K562 (cell line): Measurements from ENCODE around the gene FAM169A. TPM values are rescaled to one million over a fixed set of nuclear protein-coding genes. Genes with fewer than 3 reads are reported as not detected.

Experiments
- ATAC-seq: fragments of 200-7000 bp; cut with Tn5 transposase; 3 replicates; pipeline ENCODE4 v1.9.1; 2020; ENCODE audit warnings: moderate library complexity
- BruUV-seq: library from RNA; stranded (reverse); fragments of 400-500 nt; replicated peaks from 2 replicates; lab custom pipeline; 2021; lab: Mats Ljungman, UMichigan
- CTCF ChIA-PET: fragments of 300-600 bp; formaldehyde crosslinking; extraction: SDS; loops from one replicate; lab custom pipeline; 2021; ENCODE audit warnings: low intra/inter-chr PET ratio; lab: Yijun Ruan, JAX
- POLR2A ChIA-PET: fragments of 300-600, 350-650 bp; sonication (Branson Sonifier 250); formaldehyde crosslinking; extraction: SDS; loops from one replicate; lab custom pipeline; 2021; ENCODE audit warnings: antibody characterized with exemption, inconsistent platforms; lab: Yijun Ruan, JAX
- DNase-seq, 4 experiments: peaks; one replicate each; pipeline versions ENCODE4 v3.0.0 to v3.0.0-alpha.2; 2011 to 2018; ENCODE audit warnings: low spot score in 3 of 4, mixed read lengths in 3 of 4; ENCODE audit errors: extremely low read depth in 1 of 4
- FAIRE-seq: peaks from 2 replicates; lab custom pipeline; 2011; peaks lifted over from hg19 to GRCh38; lab: Jason Lieb, UNC
- H2AFZ ChIP-seq: 2 replicates; pipeline ENCODE4 v1.6.0; 2011; ENCODE audit warnings: low read depth, low read length, control low read depth, inconsistent platforms
- H3K27ac ChIP-seq: fragments of 200-600 bp; 3 replicates; pipeline ENCODE4 v1.8.0; 2011; ENCODE audit warnings: low read depth, mild to moderate bottlenecking, control low read depth, inconsistent platforms, low read length, moderate library complexity, mixed read lengths; ENCODE audit errors: extremely low read depth
- H3K27me3 ChIP-seq, 2 experiments: fragments of 300-600 bp in 1 of 2; 2 replicates in 1 of 2; 3 replicates in 1 of 2; pipeline versions ENCODE4 v1.6.0 to v1.8.0; 2011; ENCODE audit warnings: inconsistent platforms in 2 of 2, low read length in 2 of 2, mild to moderate bottlenecking in 1 of 2, mixed read lengths in 1 of 2, moderate library complexity in 1 of 2; ENCODE audit not compliant: control insufficient read depth in 2 of 2, insufficient read depth in 2 of 2
- H3K36me3 ChIP-seq: fragments of 300-600 bp; 3 replicates; pipeline ENCODE4 v1.8.0; 2011; ENCODE audit warnings: mild to moderate bottlenecking, low read length, inconsistent platforms; ENCODE audit not compliant: control insufficient read depth, insufficient read depth
- H3K4me1 ChIP-seq, 2 experiments: fragments of 200-600 bp in 1 of 2; replicated peaks in 1 of 2; 2 replicates in 1 of 2; 3 replicates in 1 of 2; pipeline versions ENCODE4 v1.5.1 to v1.8.0; 2011; ENCODE audit warnings: inconsistent platforms in 2 of 2, low read length in 2 of 2, mild to moderate bottlenecking in 1 of 2, mixed read lengths in 1 of 2, moderate library complexity in 1 of 2; ENCODE audit not compliant: control insufficient read depth in 2 of 2, insufficient read depth in 2 of 2
- H3K4me2 ChIP-seq: 2 replicates; pipeline ENCODE4 v1.6.1; 2011; ENCODE audit warnings: low read length, control low read depth, inconsistent platforms, mixed read lengths; ENCODE audit not compliant: insufficient read depth
- H3K4me3 ChIP-seq: fragments of 200-600 bp; sonication (generic), shearing (Covaris generic); 2 replicates; pipeline ENCODE4 v1.5.1; 2016; ENCODE audit warnings: control low read depth, inconsistent platforms
- H3K79me2 ChIP-seq: fragments of 200-600 bp; 3 replicates; pipeline ENCODE4 v1.8.0; 2011; ENCODE audit warnings: low read length, inconsistent platforms; ENCODE audit not compliant: control insufficient read depth, insufficient read depth
- H3K9ac ChIP-seq, 2 experiments: 2 replicates each; pipeline versions ENCODE4 v1.6.0 to v1.6.1; 2011; ENCODE audit warnings: low read depth in 2 of 2, low read length in 2 of 2, control low read depth in 1 of 2, inconsistent platforms in 1 of 2, mild to moderate bottlenecking in 1 of 2, mixed read lengths in 1 of 2; ENCODE audit not compliant: insufficient read depth in 1 of 2
- H3K9me1 ChIP-seq: one replicate; pipeline ENCODE4 v1.6.0; 2011; ENCODE audit warnings: inconsistent platforms, mild to moderate bottlenecking, low read length, moderate library complexity; ENCODE audit not compliant: control insufficient read depth, insufficient read depth
- H3K9me3 ChIP-seq: replicated peaks from 2 replicates; pipeline ENCODE4 v1.5.1; 2011; ENCODE audit warnings: low read depth, low read length, inconsistent platforms; ENCODE audit not compliant: control insufficient read depth, insufficient read depth
- H4K20me1 ChIP-seq: replicated peaks from 2 replicates; pipeline ENCODE4 v1.6.1; 2011; ENCODE audit warnings: low read length, inconsistent platforms, mixed read lengths; ENCODE audit not compliant: control insufficient read depth, insufficient read depth
- DNMT1 ChIP-seq: fragments of 450-650 bp; IDR thresholded peaks from 2 replicates; pipeline ENCODE4 v1.6.1; 2016; ENCODE audit warnings: antibody characterized with exemption, mild to moderate bottlenecking
- FOXK2 ChIP-seq, 2 experiments: fragments of 450-650 bp; IDR thresholded peaks in 1 of 2; conservative IDR thresholded peaks in 1 of 2; 2 replicates each; pipeline ENCODE4 v1.6.1; 2016; ENCODE audit warnings: low read depth in 2 of 2, mild to moderate bottlenecking in 1 of 2
- GTF2E2 ChIP-seq: fragments of 200-800 bp; sonication (Bioruptor generic); IDR thresholded peaks from 2 replicates; pipeline ENCODE4 v1.6.1; 2016; ENCODE audit warnings: missing genetic modification characterization, missing compliant biosample characterization
- SMAD2 ChIP-seq: fragments of 150-350 bp; IDR thresholded peaks from 2 replicates; pipeline ENCODE4 v1.6.1; 2014; ENCODE audit warnings: low read depth, mild to moderate bottlenecking, low read length
- STAG1 ChIP-seq: sonication (generic); formaldehyde crosslinking; IDR thresholded peaks from 2 replicates; pipeline ENCODE4 v1.5.0; 2020; ENCODE audit warnings: missing genetic modification reagents, borderline replicate concordance
- ZNF445 ChIP-seq: fragments of 250-450 bp; sonication (Bioruptor Pico); IDR thresholded peaks from 2 replicates; pipeline ENCODE4 v1.4.0; 2020; ENCODE audit warnings: low read depth, mild to moderate bottlenecking, moderate library complexity
- WGBS: fragments of 100-300 bp; shearing (Covaris generic); methylation state at CpG from one replicate; pipeline ENCODE4 v1.1.6; 2016; ENCODE audit warnings: low coverage, mixed read lengths; ENCODE audit not compliant: insufficient coverage; ENCODE audit errors: missing lambda C conversion rate; 5-methylcytosine and 5-hydroxymethylcytosine counted together
- in situ Hi-C: fragments of 300-500 bp; cut with MboI; formaldehyde crosslinking; loops from 4 replicates; pipeline ENCODE4 v1.15.0; 2018; ENCODE audit warnings: inconsistent platforms, mixed read lengths
- intact Hi-C: fragments of 100-400 bp; cut with micrococcal nuclease; formaldehyde crosslinking; loops from 2 replicates; pipeline ENCODE4 v1.14.2; 2022
- polyA plus RNA-seq, 8 experiments: library from polyadenylated mRNA; depleted of rRNA in 4 of 8; stranded (reverse) in 5 of 8; unstranded in 3 of 8; fragments of >200 nt; fragmentation: Nextera tagmentation in 2 of 8; fragmentation: Illumina TruSeq in 1 of 8; extraction: Ambion mirVana in 2 of 8; extraction: Trizol in 1 of 8; gene quantifications; 2 replicates each; pipeline versions ENCODE4 v1.2.1 to v1.2.3, GENCODE V29; 2011 to 2014; ENCODE audit warnings: inconsistent platforms in 1 of 8, missing spikeins in 1 of 8
- total RNA-seq, 7 experiments: library from RNA; depleted of rRNA in 6 of 7; stranded (reverse); fragments of >200 nt in 6 of 7; fragmentation: Illumina TruSeq in 2 of 7; extraction: Trizol in 2 of 7; gene quantifications; 2 replicates each; pipeline versions ENCODE4 v1.2.1 to v1.2.3, GENCODE V29; 2011 to 2021; ENCODE audit warnings: low replicate concordance in 1 of 7
- TF ChIP-seq, protein P1 (sequence below): sonication (generic); formaldehyde crosslinking; IDR thresholded peaks from 2 replicates; pipeline ENCODE4 v1.8.1; 2023; ENCODE audit warnings: missing genetic modification reagents, mild to moderate bottlenecking, borderline replicate concordance
- TF ChIP-seq, protein P2 (sequence below): sonication (generic); formaldehyde crosslinking; IDR thresholded peaks from 2 replicates; pipeline ENCODE4 v1.8.0; 2022; ENCODE audit warnings: mild to moderate bottlenecking, missing genetic modification reagents
- TF ChIP-seq, protein P3 (sequence below), 2 experiments: fragments of 450-650 bp; IDR thresholded peaks; 2 replicates each; pipeline ENCODE4 v1.6.1; 2016; ENCODE audit warnings: mild to moderate bottlenecking in 2 of 2, borderline replicate concordance in 1 of 2, low read depth in 1 of 2, moderate library complexity in 1 of 2

FAM169A gene
- total and polyA plus RNA-seq, 9 of the 15 experiments (the other 6 are each of a cell fraction or from before 2014, with no cell fraction given) = 0.01 to 0.04 TPM; not detected in 7

DNA sequence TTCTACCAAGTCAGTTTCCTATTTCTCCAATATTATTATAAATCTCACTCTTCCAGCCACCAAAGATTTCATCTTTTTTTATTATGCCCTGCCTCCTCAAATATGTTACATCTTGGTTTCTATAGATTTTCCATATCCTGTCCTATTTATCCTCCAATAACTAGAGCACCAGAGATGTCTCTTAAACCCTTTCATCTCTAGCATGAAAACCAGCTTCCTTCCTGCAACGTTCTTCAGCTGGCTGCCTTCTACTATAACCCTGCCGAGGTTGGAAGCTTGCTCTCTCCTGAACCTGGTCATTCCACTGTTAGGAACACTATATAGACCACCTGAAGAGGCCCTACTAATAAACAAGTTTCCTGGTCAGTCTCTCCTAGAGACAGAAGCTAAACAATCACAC, 27.9 kb downstream of the FAM169A start:
- POLR2A ChIA-PET = no interaction called here
- FAIRE-seq = no peak
- Histone ChIP-seq H3K4me2 (no peak overlapping the region), H3K9ac (no peak overlapping the region), H2AFZ (no peak overlapping the region), H4K20me1 (no peaks in the 10 kb centered on the region), H3K9me1 (no peaks in the 10 kb centered on the region), H3K36me3 (no peaks in the 10 kb centered on the region), H3K4me1 (no peaks in the 10 kb centered on the region), H3K4me3 (no peak overlapping the region), H3K27ac (no peak overlapping the region), H3K79me2 (no peaks in the 10 kb centered on the region), H3K9me3 (no peaks in the 10 kb centered on the region), H3K27me3 (peaks cover 0 to 3% of the 10 kb centered on the region in 2 experiments; a peak in 3 of 5 replicates)
- no TSS peak for BruUV-seq
- in situ Hi-C loops (no loop called here), intact Hi-C loops (no loop called here)
- no peak for ATAC-seq
- CTCF ChIA-PET = no interaction called here
- WGBS = 0% methylated on average over 2 of the region's 2 CpGs
- DNase-seq = no peak
- TF ChIP-seq SMAD2 (no peak), STAG1 (CRISPR knock-in tag) (no peak), FOXK2 (conservative IDR thresholded peaks at IDR 0.05 in 1 of 2, IDR thresholded peaks at IDR 0.05 in 1 of 2; ENCODE audit: low read depth in 2 of 2) (no peak), GTF2E2 (no peak), DNMT1 (no peak), ZNF445 (CRISPR knock-in tag) (no peak)
- TF ChIP-seq, protein P1, sequence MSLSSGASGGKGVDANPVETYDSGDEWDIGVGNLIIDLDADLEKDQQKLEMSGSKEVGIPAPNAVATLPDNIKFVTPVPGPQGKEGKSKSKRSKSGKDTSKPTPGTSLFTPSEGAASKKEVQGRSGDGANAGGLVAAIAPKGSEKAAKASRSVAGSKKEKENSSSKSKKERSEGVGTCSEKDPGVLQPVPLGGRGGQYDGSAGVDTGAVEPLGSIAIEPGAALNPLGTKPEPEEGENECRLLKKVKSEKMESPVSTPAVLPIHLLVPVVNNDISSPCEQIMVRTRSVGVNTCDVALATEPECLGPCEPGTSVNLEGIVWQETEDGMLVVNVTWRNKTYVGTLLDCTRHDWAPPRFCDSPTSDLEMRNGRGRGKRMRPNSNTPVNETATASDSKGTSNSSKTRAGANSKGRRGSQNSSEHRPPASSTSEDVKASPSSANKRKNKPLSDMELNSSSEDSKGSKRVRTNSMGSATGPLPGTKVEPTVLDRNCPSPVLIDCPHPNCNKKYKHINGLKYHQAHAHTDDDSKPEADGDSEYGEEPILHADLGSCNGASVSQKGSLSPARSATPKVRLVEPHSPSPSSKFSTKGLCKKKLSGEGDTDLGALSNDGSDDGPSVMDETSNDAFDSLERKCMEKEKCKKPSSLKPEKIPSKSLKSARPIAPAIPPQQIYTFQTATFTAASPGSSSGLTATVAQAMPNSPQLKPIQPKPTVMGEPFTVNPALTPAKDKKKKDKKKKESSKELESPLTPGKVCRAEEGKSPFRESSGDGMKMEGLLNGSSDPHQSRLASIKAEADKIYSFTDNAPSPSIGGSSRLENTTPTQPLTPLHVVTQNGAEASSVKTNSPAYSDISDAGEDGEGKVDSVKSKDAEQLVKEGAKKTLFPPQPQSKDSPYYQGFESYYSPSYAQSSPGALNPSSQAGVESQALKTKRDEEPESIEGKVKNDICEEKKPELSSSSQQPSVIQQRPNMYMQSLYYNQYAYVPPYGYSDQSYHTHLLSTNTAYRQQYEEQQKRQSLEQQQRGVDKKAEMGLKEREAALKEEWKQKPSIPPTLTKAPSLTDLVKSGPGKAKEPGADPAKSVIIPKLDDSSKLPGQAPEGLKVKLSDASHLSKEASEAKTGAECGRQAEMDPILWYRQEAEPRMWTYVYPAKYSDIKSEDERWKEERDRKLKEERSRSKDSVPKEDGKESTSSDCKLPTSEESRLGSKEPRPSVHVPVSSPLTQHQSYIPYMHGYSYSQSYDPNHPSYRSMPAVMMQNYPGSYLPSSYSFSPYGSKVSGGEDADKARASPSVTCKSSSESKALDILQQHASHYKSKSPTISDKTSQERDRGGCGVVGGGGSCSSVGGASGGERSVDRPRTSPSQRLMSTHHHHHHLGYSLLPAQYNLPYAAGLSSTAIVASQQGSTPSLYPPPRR (CRISPR knock-in tag) = no peak
- TF ChIP-seq, protein P2, sequence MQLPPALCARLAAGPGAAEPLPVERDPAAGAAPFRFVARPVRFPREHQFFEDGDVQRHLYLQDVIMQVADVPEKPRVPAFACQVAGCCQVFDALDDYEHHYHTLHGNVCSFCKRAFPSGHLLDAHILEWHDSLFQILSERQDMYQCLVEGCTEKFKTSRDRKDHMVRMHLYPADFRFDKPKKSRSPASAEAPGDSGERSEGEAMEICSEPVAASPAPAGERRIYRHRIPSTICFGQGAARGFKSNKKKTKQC (CRISPR knock-in tag) = no peak
- TF ChIP-seq, protein P3, sequence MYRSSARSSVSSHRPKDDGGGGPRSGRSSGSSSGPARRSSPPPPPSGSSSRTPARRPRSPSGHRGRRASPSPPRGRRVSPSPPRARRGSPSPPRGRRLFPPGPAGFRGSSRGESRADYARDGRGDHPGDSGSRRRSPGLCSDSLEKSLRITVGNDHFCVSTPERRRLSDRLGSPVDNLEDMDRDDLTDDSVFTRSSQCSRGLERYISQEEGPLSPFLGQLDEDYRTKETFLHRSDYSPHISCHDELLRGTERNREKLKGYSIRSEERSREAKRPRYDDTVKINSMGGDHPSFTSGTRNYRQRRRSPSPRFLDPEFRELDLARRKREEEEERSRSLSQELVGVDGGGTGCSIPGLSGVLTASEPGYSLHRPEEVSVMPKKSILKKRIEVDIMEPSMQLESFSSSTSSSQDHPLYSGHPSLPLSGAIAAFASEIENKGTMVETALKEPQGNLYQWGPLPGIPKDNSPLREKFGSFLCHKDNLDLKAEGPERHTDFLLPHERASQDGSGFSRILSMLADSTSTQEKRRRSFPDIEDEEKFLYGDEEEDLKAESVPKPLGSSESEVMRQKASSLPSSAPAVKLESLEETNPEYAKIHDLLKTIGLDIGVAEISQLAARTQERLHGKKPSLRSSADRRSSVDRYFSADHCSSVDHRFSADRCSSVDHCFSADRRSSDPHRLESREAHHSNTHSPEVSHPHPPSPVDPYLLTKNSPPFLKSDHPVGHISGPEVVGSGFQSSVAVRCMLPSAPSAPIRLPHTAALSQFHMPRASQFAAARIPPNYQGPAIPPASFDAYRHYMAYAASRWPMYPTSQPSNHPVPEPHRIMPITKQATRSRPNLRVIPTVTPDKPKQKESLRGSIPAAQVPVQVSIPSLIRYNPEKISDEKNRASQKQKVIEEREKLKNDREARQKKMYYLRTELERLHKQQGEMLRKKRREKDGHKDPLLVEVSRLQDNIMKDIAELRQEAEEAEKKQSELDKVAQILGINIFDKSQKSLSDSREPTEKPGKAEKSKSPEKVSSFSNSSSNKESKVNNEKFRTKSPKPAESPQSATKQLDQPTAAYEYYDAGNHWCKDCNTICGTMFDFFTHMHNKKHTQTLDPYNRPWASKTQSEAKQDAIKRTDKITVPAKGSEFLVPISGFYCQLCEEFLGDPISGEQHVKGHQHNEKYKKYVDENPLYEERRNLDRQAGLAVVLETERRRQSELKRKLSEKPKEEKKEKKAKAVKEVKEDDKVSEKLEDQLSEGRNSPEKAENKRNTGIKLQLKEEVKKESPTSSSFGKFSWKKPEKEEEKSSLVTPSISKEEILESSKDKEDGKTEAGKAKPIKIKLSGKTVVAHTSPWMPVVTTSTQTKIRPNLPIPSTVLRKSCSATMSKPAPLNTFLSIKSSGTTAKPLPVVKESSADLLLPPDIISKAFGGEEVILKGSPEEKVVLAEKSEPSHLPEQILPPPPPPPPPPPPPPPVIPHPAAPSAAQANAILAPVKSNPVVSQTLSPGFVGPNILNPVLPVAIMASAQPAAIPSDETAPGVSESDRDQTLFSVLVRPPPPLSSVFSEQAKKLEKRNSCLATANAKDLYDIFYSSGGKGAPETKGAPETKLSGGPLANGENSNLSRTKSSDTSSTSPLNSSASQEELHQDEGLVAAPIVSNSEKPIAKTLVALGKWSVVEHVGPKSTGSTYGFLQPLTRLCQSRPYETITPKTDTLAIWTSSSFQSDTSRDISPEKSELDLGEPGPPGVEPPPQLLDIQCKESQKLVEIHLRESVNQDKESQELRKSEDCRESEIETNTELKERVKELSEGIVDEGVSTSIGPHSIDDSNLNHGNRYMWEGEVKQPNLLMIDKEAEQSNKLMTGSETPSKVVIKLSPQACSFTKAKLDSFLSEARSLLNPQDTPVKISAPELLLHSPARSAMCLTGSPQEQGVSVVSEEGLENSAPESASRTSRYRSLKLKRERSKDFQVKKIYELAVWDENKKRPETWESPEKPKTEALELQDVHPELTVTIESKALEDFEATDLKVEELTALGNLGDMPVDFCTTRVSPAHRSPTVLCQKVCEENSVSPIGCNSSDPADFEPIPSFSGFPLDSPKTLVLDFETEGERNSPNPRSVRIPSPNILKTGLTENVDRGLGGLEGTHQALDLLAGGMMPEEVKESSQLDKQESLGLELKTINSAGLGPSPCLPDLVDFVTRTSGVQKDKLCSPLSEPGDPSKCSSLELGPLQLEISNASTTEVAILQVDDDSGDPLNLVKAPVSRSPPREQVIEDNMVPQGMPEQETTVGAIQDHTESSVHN (IDR thresholded peaks at IDR 0.05; ENCODE audit: borderline replicate concordance in 1 of 2, low read depth in 1 of 2) = no peak
